GM19467 (cell line): Measurements from ENCODE around the gene NKAIN2.

ENCODE experiments used
- ATAC-seq: cut with Tn5 transposase; IDR thresholded peaks from one replicate; pipeline ENCODE4 v1.9.1; 2021; ENCODE audit warnings: mild to moderate bottlenecking, moderate library complexity; ENCODE audit not compliant: unreplicated experiment

The NKAIN2 gene

GRCh38 chr6:124793398-124793797, 989.7 kb downstream of the NKAIN2 start:
- no peak for ATAC-seq

GRCh38 chr6:124795643-124796463, 992.2 kb downstream of the NKAIN2 start:
- ATAC-seq, result no peak

GRCh38 chr6:124796464-124796970, 992.9 kb downstream of the NKAIN2 start:
- ATAC-seq, result no peak

GRCh38 chr6:124797224-124797623, 993.6 kb downstream of the NKAIN2 start:
- ATAC-seq, result no peak

- no peak for ATAC-seq
Measured at GRCh38 chr6:124798942-124799496, 995.4 kb downstream of the NKAIN2 start.

GRCh38 chr6:124799638-124800037, 996.0 kb downstream of the NKAIN2 start:
- ATAC-seq, result no peak

GRCh38 chr6:124800222-124800621, 996.6 kb downstream of the NKAIN2 start:
- ATAC-seq, result no peak

GRCh38 chr6:124812067-124812466, 1008.4 kb downstream of the NKAIN2 start:
- no peak for ATAC-seq

- ATAC-seq, result no peak
Measured at GRCh38 chr6:124819346-124819745, 1015.7 kb downstream of the NKAIN2 start.

- no peak for ATAC-seq
Measured at GRCh38 chr6:124822204-124822613, 1018.5 kb downstream of the NKAIN2 start.

- no peak for ATAC-seq
Measured at GRCh38 chr6:124822721-124823120, 1019.1 kb downstream of the NKAIN2 start.

- ATAC-seq, result no peak
Measured at GRCh38 chr6:124823240-124824111, 1019.8 kb downstream of the NKAIN2 start.

GRCh38 chr6:124825564-124825963, 1021.9 kb downstream of the NKAIN2 start:
- ATAC-seq, result no peak

GRCh38 chr6:124829822-124830221, 1026.2 kb downstream of the NKAIN2 start:
- ATAC-seq, result no peak

- ATAC-seq, result no peak
Measured at GRCh38 chr6:124830506-124830905, 1026.8 kb downstream of the NKAIN2 start.

- no peak for ATAC-seq
Measured at GRCh38 chr6:124854338-124854922, 1050.8 kb downstream of the NKAIN2 start.

GRCh38 chr6:124857746-124858145, 1054.1 kb downstream of the NKAIN2 start:
- no peak for ATAC-seq

- no peak for ATAC-seq
Measured at GRCh38 chr6:124858564-124858963, 1054.9 kb downstream of the NKAIN2 start.

GRCh38 chr6:124859366-124859765, 1055.7 kb downstream of the NKAIN2 start:
- ATAC-seq, result no peak

GRCh38 chr6:124866040-124866439, 1062.4 kb downstream of the NKAIN2 start:
- ATAC-seq, result no peak

- ATAC-seq, result no peak
Measured at GRCh38 chr6:124867121-124867520, 1063.5 kb downstream of the NKAIN2 start.
